Natural killer cell (primary cell): ENCODE measurements around the gene PPP1R10. TPM values are rescaled to one million over a fixed set of nuclear protein-coding genes. Genes with fewer than 3 reads are reported as not detected.

Source experiments
- ATAC-seq, 3 donors: fragments of 150-1000 bp in 2 of 3; fragments of 200-7000 bp in 1 of 3; cut with Tn5 transposase; 1 replicate in 1 of 3; 2 replicates in 2 of 3; pipeline ENCODE4 v1.10.0; 2021; ENCODE audit warnings: mild to moderate bottlenecking in 2 of 3, moderate library complexity in 2 of 3
- DNase-seq, 2 donors: peaks; one replicate each; pipeline versions ENCODE4 v3.0.0 to v3.0.0-alpha.2; 2013 to 2021; ENCODE audit warnings: mixed read lengths in 1 of 2
- H3K27ac ChIP-seq: one replicate; pipeline ENCODE4 v1.5.1; 2013; ENCODE audit warnings: mild to moderate bottlenecking, low read length
- H3K27me3 ChIP-seq: one replicate; pipeline ENCODE4 v1.6.1; 2013; ENCODE audit warnings: low read length; ENCODE audit not compliant: control insufficient read depth, insufficient read depth
- H3K36me3 ChIP-seq: one replicate; pipeline ENCODE4 v1.6.1; 2013; ENCODE audit warnings: low read length; ENCODE audit not compliant: control insufficient read depth, insufficient read depth
- H3K4me1 ChIP-seq: one replicate; pipeline ENCODE4 v1.6.1; 2013; ENCODE audit warnings: low read length; ENCODE audit not compliant: control insufficient read depth, insufficient read depth
- H3K4me3 ChIP-seq: one replicate; pipeline ENCODE4 v1.5.1; 2013; ENCODE audit warnings: low read length
- H3K9me3 ChIP-seq: one replicate; pipeline ENCODE4 v1.6.1; 2013; ENCODE audit warnings: low read length; ENCODE audit not compliant: control insufficient read depth, insufficient read depth
- H3K27ac Mint-ChIP-seq, 2 donors: one replicate each; pipeline ENCODE4 v1.8.0; 2022; ENCODE audit warnings: mild to moderate bottlenecking in 2 of 2, mixed read lengths in 2 of 2, moderate library complexity in 1 of 2
- H3K27me3 Mint-ChIP-seq, 2 donors: one replicate each; pipeline ENCODE4 v1.8.0; 2022; ENCODE audit warnings: low read depth in 2 of 2, mixed read lengths in 2 of 2
- H3K36me3 Mint-ChIP-seq: one replicate; pipeline ENCODE4 v1.8.0; 2022; ENCODE audit warnings: mixed read lengths
- H3K4me1 Mint-ChIP-seq, 2 donors: one replicate each; pipeline ENCODE4 v1.8.0; 2022; ENCODE audit warnings: mixed read lengths in 2 of 2
- H3K4me3 Mint-ChIP-seq: one replicate; pipeline ENCODE4 v1.8.0; 2022; ENCODE audit warnings: mild to moderate bottlenecking, moderate library complexity, mixed read lengths
- H3K9me3 Mint-ChIP-seq, 2 donors: one replicate each; pipeline ENCODE4 v1.8.0; 2022; ENCODE audit warnings: mixed read lengths in 2 of 2
- WGBS: methylation state at CpG from one replicate; pipeline ENCODE4 v1.1.7; 2013; ENCODE audit warnings: missing lambda C conversion rate; ENCODE audit not compliant: insufficient coverage; 5-methylcytosine and 5-hydroxymethylcytosine counted together
- intact Hi-C: fragments of 100-400 bp; cut with micrococcal nuclease; formaldehyde crosslinking; loops from one replicate; pipeline ENCODE4 v1.14.2; 2022
- total RNA-seq, 4 donors: library from RNA; stranded (reverse); fragments of 120-200 nt in 1 of 4; gene quantifications; one replicate each; pipeline versions ENCODE4 v1.2.3 to v1.2.4, GENCODE V29; 2013 to 2022
- TF ChIP-seq, protein P1 (sequence below): fragments of 200-600 bp; IDR thresholded peaks from one replicate; pipeline ENCODE4 v1.8.0; 2022; ENCODE audit warnings: antibody characterized with exemption

Gene PPP1R10
- total RNA-seq, 3 donors from 2014 or later (not counting 1 experiment from before 2014, with no cell fraction given) = 151 to 222 (median 174) TPM

DNA sequence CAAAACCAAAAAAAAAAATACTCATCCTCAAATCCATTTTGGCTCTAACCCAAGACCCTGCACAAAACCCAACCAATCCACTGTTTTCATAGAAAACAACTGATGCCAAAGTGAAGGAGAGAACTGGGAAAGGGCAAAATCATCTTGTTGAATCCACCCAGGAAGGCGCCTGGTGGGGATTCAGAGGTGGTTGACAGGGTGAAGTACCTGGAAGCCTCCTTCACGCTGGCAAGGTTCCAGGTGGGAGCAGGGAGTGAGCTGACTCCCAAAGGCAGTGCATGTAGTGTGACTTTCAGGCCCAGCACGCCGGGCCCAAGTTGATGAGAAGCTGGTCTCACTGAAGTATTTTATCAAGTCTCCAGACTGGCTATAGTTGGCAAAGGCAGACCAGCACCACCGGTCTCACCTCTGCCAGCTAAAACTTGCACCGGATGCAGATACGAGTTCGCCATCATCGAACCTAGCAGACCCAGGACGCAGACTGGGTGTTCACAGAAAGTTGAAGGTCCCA lies 16.5 kb downstream of the PPP1R10 start:
- Histone ChIP-seq H3K4me3 (no peak overlapping the region), H3K36me3 (peaks cover 53% of the 10 kb centered on the region), H3K9me3 (no peaks in the 10 kb centered on the region), H3K27ac (peak overlapping the region; percentile 51), H3K4me1 (peaks cover 33% of the 10 kb centered on the region), H3K27me3 (no peaks in the 10 kb centered on the region)
- peaks cover 37 to 40% of the 10 kb centered on the region in 2 donors for H3K4me1 Mint-ChIP-seq
- peaks cover 28% of the 10 kb centered on the region for H3K36me3 Mint-ChIP-seq
- intact Hi-C loops = no loop called here
- peak overlapping the region; percentile 70 to 73 for H3K27ac Mint-ChIP-seq
- WGBS = 91% methylated on average over 10 of the region's 10 CpGs
- peak overlapping the region; percentile 32 for H3K4me3 Mint-ChIP-seq
- ATAC-seq (no peak), DNase-seq (no peak)
- no peaks in the 10 kb centered on the region for H3K27me3 Mint-ChIP-seq
- H3K9me3 Mint-ChIP-seq = no peaks in the 10 kb centered on the region
- TF ChIP-seq, protein P1, sequence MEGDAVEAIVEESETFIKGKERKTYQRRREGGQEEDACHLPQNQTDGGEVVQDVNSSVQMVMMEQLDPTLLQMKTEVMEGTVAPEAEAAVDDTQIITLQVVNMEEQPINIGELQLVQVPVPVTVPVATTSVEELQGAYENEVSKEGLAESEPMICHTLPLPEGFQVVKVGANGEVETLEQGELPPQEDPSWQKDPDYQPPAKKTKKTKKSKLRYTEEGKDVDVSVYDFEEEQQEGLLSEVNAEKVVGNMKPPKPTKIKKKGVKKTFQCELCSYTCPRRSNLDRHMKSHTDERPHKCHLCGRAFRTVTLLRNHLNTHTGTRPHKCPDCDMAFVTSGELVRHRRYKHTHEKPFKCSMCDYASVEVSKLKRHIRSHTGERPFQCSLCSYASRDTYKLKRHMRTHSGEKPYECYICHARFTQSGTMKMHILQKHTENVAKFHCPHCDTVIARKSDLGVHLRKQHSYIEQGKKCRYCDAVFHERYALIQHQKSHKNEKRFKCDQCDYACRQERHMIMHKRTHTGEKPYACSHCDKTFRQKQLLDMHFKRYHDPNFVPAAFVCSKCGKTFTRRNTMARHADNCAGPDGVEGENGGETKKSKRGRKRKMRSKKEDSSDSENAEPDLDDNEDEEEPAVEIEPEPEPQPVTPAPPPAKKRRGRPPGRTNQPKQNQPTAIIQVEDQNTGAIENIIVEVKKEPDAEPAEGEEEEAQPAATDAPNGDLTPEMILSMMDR = no peak

DNA sequence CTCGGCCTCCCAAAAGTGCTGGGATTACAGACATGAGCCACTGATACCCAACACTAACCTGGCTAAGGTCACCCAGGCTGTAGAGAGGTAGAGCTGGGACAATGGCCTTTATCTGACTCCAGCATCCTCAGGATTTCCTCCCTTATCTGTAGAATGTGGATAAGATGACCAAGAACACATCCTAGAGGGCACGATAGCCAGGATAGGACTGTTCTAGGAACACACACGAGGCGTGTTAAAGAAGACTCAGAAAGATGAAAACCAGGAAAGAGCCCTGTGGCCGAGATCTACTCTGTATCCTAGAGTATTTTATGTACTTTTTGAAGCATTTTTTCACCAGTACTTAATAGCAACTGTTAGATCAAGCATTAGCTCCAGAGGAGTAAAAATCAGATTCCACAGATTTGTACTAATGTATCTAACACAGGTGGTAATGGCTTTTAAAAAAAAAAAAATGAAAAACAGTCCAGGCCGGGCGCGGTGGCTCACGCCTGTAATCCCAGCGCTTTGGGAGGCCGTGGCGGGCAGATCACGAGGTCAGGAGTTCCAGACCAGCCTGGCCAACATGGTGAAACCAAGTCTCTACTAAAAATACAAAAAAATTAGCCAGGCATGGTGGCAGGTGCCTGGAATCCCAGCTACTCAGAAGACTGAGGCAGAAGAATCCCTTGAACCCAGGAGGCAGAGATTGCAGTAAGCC lies 17.3 kb downstream of the PPP1R10 start:
- no peak for ATAC-seq
- peaks cover 37 to 40% of the 10 kb centered on the region in 2 donors for H3K4me1 Mint-ChIP-seq
- peaks cover 33% of the 10 kb centered on the region for H3K4me1 ChIP-seq
- peaks cover 50% of the 10 kb centered on the region for H3K36me3 ChIP-seq
- DNase-seq = no peak
- WGBS = 94% methylated on average over 13 of the region's 13 CpGs
- H3K4me3 ChIP-seq = no peak overlapping the region
- H3K9me3 Mint-ChIP-seq = no peaks in the 10 kb centered on the region
- intact Hi-C loops = no loop called here
- no peaks in the 10 kb centered on the region for H3K27me3 ChIP-seq
- no peak overlapping the region for H3K4me3 Mint-ChIP-seq
- H3K27me3 Mint-ChIP-seq = no peaks in the 10 kb centered on the region
- peaks cover 21% of the 10 kb centered on the region for H3K36me3 Mint-ChIP-seq
- no peaks in the 10 kb centered on the region for H3K9me3 ChIP-seq
- H3K27ac Mint-ChIP-seq = peak overlapping the region; percentile 70 to 73
- TF ChIP-seq, protein P1 = no peak
- H3K27ac ChIP-seq = no peak overlapping the region

DNA sequence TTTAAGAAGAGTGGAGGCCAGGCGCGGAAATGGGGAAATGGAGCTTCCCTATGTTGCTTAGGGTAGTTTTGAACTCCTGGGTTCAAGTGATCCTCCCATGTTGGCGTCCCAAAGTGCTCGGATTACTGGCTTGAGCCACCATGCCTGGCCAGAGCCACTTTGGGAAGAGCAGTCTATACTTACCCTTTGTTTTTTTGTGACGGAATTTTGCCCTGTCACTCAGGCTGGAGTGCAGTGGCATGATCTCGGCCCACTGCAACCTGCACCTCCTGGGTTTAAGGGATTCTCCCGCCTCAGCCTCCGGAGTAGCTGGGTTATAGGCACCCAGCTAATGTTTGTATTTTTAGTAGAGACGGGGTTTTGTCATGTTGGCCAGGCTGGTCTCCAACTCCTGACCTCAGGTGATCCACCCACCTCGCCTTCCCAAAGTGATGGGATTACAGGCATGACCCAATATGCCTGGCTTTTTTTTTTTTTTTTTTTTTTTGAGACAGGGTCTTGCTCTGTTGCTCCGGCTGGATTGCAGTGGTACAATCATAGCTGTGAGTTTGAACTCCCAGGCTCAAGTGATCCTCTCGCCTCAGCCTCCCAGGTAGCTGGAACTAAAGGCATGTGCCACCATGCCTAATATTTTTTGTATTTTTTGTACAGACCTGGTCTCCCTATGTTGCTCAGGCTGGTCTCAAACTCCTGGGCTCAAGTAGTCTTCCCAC lies 18.0 kb downstream of the PPP1R10 start:
- H3K9me3 Mint-ChIP-seq = no peaks in the 10 kb centered on the region
- Histone ChIP-seq H3K27me3 (no peaks in the 10 kb centered on the region), H3K4me3 (no peak overlapping the region), H3K9me3 (no peaks in the 10 kb centered on the region), H3K36me3 (peaks cover 50% of the 10 kb centered on the region), H3K27ac (no peak overlapping the region), H3K4me1 (peaks cover 33% of the 10 kb centered on the region)
- H3K4me3 Mint-ChIP-seq = no peak overlapping the region
- DNase-seq = no peak
- whole genome bisulfite sequencing = 87% methylated on average over 12 of the region's 12 CpGs
- ATAC-seq = no peak
- no peaks in the 10 kb centered on the region for H3K27me3 Mint-ChIP-seq
- H3K27ac Mint-ChIP-seq = no peak overlapping the region
- H3K36me3 Mint-ChIP-seq = peaks cover 15% of the 10 kb centered on the region
- intact Hi-C loops = no loop called here
- TF ChIP-seq, protein P1 = no peak
- H3K4me1 Mint-ChIP-seq = peaks cover 36 to 37% of the 10 kb centered on the region in 2 donors
